GM12872 (cell line): Measurements from ENCODE around the gene ABCC10.
A peak's percentile ranks its signal among the peaks of the same experiment; 100 is the strongest.

Source experiments
- CTCF ChIP-seq: IDR thresholded peaks from 3 replicates; pipeline ENCODE4 v1.5.1; 2011; ENCODE audit warnings: low read depth, mild to moderate bottlenecking, low read length, moderate library complexity; ENCODE audit not compliant: insufficient read depth

ABCC10 gene

GRCh38 chr6:43427406-43428111 lies at the start of gene ABCC10:
ABCC10 (plus strand) TSS chr6:43427541; CDS start chr6:43427979, 438 bp downstream.
- TF ChIP-seq CTCF: 0 out of 3 replicates have a peak, but pooled peaks have one; percentile 25

- TF ChIP-seq CTCF: no peak
Observed at GRCh38 chr6:43377710-43378229, 49.6 kb upstream of the ABCC10 start.

- TF ChIP-seq CTCF: peak; percentile 37; the same call in 1 of the 3 replicates
Observed at GRCh38 chr6:43378631-43379030, 48.7 kb upstream of the ABCC10 start.

GRCh38 chr6:43383021-43383667 lies 44.2 kb upstream of the ABCC10 start:
- TF ChIP-seq CTCF: no peak

GRCh38 chr6:43386492-43386891 lies 40.8 kb upstream of the ABCC10 start:
- TF ChIP-seq CTCF: no peak

GRCh38 chr6:43389730-43390295 lies 37.5 kb upstream of the ABCC10 start:
- no peak for TF ChIP-seq CTCF

GRCh38 chr6:43391440-43392031 lies 35.8 kb upstream of the ABCC10 start:
- TF ChIP-seq CTCF: no peak
